DOHH2 (cell line): ENCODE measurements around the gene IQCF2.

ENCODE experiments used
- H3F3A ChIP-seq: fragments of 200-600 bp; sonication (generic), shearing (Covaris generic); 2 replicates; pipeline ENCODE4 v1.6.0; 2016; ENCODE audit warnings: antibody characterized with exemption, mild to moderate bottlenecking; ENCODE audit not compliant: control insufficient read depth, insufficient read depth
- H3K27ac ChIP-seq: fragments of 200-600 bp; sonication (generic); 2 replicates; pipeline ENCODE4 v1.5.1; 2014; ENCODE audit warnings: low read depth, mild to moderate bottlenecking, low read length, moderate library complexity
- H3K27me3 ChIP-seq: fragments of 200-600 bp; sonication (generic); 2 replicates; pipeline ENCODE4 v1.6.1; 2014; ENCODE audit warnings: mild to moderate bottlenecking, low read length, mixed read lengths; ENCODE audit not compliant: control insufficient read depth
- H3K36me3 ChIP-seq: fragments of 200-600 bp; sonication (generic); 2 replicates; pipeline ENCODE4 v1.6.1; 2014; ENCODE audit warnings: mild to moderate bottlenecking, low read length, moderate library complexity, mixed read lengths; ENCODE audit not compliant: control insufficient read depth
- H3K4me1 ChIP-seq: fragments of 200-600 bp; sonication (generic); 2 replicates; pipeline ENCODE4 v1.6.1; 2014; ENCODE audit warnings: mild to moderate bottlenecking, low read length, mixed read lengths; ENCODE audit not compliant: control insufficient read depth
- H3K4me2 ChIP-seq: fragments of 200-600 bp; sonication (generic); 2 replicates; pipeline ENCODE4 v1.6.0; 2014; ENCODE audit warnings: mild to moderate bottlenecking, low read length, moderate library complexity
- H3K4me3 ChIP-seq: fragments of 200-600 bp; sonication (generic); 2 replicates; pipeline ENCODE4 v1.5.1; 2014; ENCODE audit warnings: mild to moderate bottlenecking, low read length, mixed read lengths
- H3K79me2 ChIP-seq: fragments of 200-600 bp; sonication (generic); 2 replicates; pipeline ENCODE4 v1.6.1; 2014; ENCODE audit warnings: mild to moderate bottlenecking, low read length, mixed read lengths; ENCODE audit not compliant: control insufficient read depth
- H3K9me2 ChIP-seq: fragments of 200-600 bp; sonication (generic); replicated peaks from 2 replicates; pipeline ENCODE4 v1.6.1; 2014; ENCODE audit warnings: mild to moderate bottlenecking, low read length, mixed read lengths; ENCODE audit not compliant: control insufficient read depth
- H3K9me3 ChIP-seq: fragments of 200-600 bp; sonication (generic); 2 replicates; pipeline ENCODE4 v1.6.1; 2014; ENCODE audit warnings: antibody characterized with exemption, low read length, mixed read lengths; ENCODE audit not compliant: control insufficient read depth, insufficient read depth
- H4K20me1 ChIP-seq: fragments of 200-600 bp; sonication (generic); 2 replicates; pipeline ENCODE4 v1.6.0; 2014; ENCODE audit warnings: low read depth, mild to moderate bottlenecking, antibody characterized with exemption, low read length, moderate library complexity; ENCODE audit not compliant: control insufficient read depth, insufficient read depth
- CTCF ChIP-seq: fragments of 200-600 bp; sonication (generic); IDR thresholded peaks from one replicate; pipeline ENCODE4 v1.5.1; 2014; ENCODE audit warnings: antibody characterized with exemption, mild to moderate bottlenecking, low read depth, low read length; ENCODE audit not compliant: poor library complexity, severe bottlenecking
- EZH2phosphoT487 ChIP-seq: fragments of 200-600 bp; sonication (generic); IDR thresholded peaks from 2 replicates; pipeline ENCODE4 v1.6.1; 2017; ENCODE audit warnings: borderline replicate concordance, mild to moderate bottlenecking, antibody characterized with exemption, low read length, moderate library complexity, mixed read lengths

Gene IQCF2

DNA sequence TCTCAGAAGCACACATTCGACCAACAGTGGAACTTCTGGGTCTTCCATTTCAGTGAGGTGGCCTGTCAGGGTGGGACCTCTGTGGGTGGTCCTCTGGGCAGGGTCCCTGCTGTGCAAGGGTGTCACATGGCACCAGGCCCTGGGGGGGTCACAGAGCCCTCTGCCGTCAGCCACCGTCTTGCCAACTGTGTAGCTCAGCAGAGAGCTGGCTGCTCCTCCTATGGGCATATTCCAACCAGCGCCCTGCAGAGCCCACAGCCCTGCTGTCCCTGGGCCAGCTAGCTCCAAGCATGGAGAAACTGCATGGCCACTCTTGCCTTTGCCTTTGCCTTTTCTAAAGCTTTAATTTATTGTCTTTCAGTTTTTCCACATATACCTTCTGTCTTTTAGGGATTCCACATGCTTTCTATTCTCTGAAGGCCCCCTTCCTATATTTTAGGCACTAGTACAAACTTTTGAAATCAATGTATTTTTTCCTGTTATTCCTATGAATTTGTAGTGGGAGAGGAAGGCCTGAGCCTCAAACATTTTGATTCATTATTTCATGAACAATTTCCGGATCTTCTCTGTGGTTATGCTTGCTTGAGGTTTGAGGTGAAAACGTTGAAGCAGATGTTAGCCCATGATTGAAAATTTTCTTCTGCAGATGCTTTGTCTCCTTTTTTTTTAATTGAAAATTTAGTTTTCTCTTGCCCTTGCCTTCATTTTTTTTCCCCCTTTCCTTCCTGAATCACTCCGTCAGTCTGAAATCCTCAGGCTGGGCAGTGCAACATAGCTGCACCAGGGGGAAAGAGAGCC lies 30.0 kb downstream of the IQCF2 start:
- H3K4me2 ChIP-seq: no peak overlapping the region
- H3K9me2 ChIP-seq: no peaks in the 10 kb centered on the region
- no peaks in the 10 kb centered on the region for H3K4me1 ChIP-seq
- H3F3A ChIP-seq: no peaks in the 10 kb centered on the region
- H3K79me2 ChIP-seq: no peaks in the 10 kb centered on the region
- peaks cover 18% of the 10 kb centered on the region for H3K27me3 ChIP-seq
- H3K4me3 ChIP-seq: no peak overlapping the region
- H3K27ac ChIP-seq: no peak overlapping the region
- no peak for TF ChIP-seq EZH2phosphoT487
- no peak for TF ChIP-seq CTCF
- H3K9me3 ChIP-seq: no peaks in the 10 kb centered on the region
- no peaks in the 10 kb centered on the region for H3K36me3 ChIP-seq
- no peaks in the 10 kb centered on the region for H4K20me1 ChIP-seq

DNA sequence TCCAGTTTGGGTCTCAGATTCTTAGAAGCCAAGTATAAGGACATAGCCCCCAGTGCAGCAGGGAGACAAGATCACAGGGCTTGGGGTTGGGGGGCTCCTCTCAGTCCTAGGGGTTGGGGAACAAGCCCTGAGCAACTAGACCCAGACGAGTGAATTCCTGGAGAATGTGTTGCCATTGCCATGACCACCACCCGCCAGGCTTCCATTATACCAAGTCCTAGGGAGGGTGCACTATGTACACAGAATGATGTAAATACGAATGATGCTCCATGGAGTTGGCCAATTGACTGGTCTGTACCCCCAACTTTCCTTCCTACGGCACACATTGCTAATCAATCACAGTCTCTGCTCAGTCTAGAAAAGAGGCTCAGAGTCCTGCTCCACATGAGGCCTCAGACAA lies 33.0 kb downstream of the IQCF2 start:
- no peak overlapping the region for H3K4me3 ChIP-seq

GRCh38 chr3:51894939-51895338 lies 33.5 kb downstream of the IQCF2 start:
- H3K36me3 ChIP-seq: no peaks in the 10 kb centered on the region
- H3K9me3 ChIP-seq: no peaks in the 10 kb centered on the region
- H3K4me1 ChIP-seq: no peaks in the 10 kb centered on the region
- no peaks in the 10 kb centered on the region for H3F3A ChIP-seq
- H3K4me2 ChIP-seq: no peak overlapping the region
- H4K20me1 ChIP-seq: no peaks in the 10 kb centered on the region
- H3K79me2 ChIP-seq: no peaks in the 10 kb centered on the region
- no peak overlapping the region for H3K27ac ChIP-seq
- peaks cover 17% of the 10 kb centered on the region for H3K27me3 ChIP-seq
- no peaks in the 10 kb centered on the region for H3K9me2 ChIP-seq
- no peak overlapping the region for H3K4me3 ChIP-seq
- TF ChIP-seq CTCF: no peak
- TF ChIP-seq EZH2phosphoT487: no peak

More for the DNA sequence above, 33.0 kb downstream of the IQCF2 start:
- H4K20me1 ChIP-seq: no peaks in the 10 kb centered on the region
- H3K4me2 ChIP-seq: no peak overlapping the region
- H3K9me3 ChIP-seq: no peaks in the 10 kb centered on the region
- no peaks in the 10 kb centered on the region for H3K4me1 ChIP-seq
- TF ChIP-seq EZH2phosphoT487 (no peak), CTCF (no peak)
- H3K27ac ChIP-seq: no peak overlapping the region
- H3K9me2 ChIP-seq: no peaks in the 10 kb centered on the region
- H3F3A ChIP-seq: no peaks in the 10 kb centered on the region
- H3K36me3 ChIP-seq: no peaks in the 10 kb centered on the region
- H3K79me2 ChIP-seq: no peaks in the 10 kb centered on the region
- peaks cover 17% of the 10 kb centered on the region for H3K27me3 ChIP-seq
